HG03342 (cell line): ENCODE results near the gene MRPL27.
A peak's percentile ranks its signal among the peaks of the same experiment; 100 is the strongest.
"Not testable (repeated sequence)": the region's sequence is repeated elsewhere in the genome, so short reads cannot be mapped to it uniquely, and the experiment has no call there.

Source experiments
- ATAC-seq: cut with Tn5 transposase; IDR thresholded peaks from one replicate; pipeline ENCODE4 v1.9.1; 2021; ENCODE audit warnings: mild to moderate bottlenecking, moderate library complexity; ENCODE audit not compliant: unreplicated experiment

MRPL27 gene

GRCh38 chr17:50347117-50347893 is 25.7 kb downstream of the MRPL27 start:
- no peak for ATAC-seq

DNA sequence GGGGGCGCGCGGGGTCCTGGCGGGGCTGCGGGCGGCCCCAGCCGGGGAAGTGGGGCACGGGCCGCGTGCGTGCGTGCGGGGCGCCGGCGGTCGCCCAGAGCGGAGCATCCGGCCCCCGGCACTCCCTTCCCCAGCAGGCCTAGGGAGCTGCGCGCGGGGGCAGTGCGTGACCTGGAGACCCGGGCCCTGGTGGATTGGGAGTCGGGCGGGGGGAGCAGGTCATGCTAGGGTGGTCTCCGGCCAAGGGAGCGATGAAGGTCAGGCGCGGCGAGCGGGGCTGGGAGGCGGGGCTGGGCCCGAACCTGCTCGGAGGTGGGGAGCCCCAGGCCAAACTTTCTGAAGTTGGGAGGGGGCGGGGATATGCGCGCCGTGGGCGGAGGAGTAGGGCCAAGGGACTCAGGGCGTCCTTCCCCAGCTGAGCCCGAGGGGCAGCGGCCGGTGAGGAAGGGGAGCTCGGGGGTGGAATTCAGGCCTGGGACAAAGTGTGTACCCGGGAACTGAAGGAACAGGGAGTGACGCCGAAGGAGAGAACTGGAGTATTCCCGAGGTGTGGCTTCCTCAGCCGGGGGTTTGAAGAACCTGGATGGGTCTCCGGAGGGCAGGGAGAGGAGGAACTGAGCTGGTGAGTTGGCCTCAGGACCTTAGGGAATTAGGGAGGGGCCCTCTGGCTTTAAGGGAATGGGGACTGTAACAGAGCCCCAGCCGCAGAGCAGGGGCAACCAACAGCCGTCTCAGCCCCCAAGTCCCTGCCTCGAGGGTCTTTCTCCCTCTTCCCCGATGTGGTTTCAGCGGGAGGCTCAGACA is 26.5 kb downstream of the MRPL27 start:
- peak; percentile 51 for ATAC-seq

GRCh38 chr17:50345432-50346312 is 27.3 kb downstream of the MRPL27 start, which contains the start of gene XYLT2:
Gene XYLT2, plus strand, starts transcription at chr17:50346126. Its CDS starts 15 bp downstream, at chr17:50346141.
- ATAC-seq, result peak; percentile 71

DNA sequence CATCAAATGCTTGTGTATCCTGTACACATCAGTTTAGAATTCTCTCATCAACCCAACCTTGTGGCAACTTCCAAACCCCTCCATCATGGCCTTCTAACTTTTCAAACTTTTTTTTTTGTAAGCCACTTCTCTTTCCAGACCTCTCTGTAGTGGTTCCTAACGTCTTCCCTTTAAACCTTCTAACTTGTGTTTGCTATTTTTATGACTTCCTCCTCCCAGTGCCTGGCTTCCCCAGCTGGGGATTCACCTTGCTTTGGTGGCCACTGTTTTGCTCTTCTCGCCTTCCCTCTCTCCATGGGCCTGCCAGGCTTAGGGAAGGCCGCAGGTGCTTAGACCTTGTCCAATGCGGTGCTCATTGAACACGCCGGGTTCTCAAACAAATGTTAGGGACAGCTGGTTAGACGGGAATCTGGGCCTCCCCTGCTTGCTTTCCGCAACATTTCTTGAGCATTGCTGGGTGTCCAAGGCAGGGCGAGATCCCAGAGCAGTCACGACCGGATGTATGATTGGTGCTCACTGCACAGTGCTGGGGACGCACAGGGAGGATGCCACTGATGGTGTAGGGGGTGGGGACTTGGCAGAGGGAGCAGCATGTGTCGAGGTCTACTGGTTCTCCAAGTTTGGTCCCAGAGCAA is 28.1 kb downstream of the MRPL27 start:
- no peak for ATAC-seq

- ATAC-seq, result no peak
Measured at GRCh38 chr17:50339381-50339780, 33.6 kb downstream of the MRPL27 start.

DNA sequence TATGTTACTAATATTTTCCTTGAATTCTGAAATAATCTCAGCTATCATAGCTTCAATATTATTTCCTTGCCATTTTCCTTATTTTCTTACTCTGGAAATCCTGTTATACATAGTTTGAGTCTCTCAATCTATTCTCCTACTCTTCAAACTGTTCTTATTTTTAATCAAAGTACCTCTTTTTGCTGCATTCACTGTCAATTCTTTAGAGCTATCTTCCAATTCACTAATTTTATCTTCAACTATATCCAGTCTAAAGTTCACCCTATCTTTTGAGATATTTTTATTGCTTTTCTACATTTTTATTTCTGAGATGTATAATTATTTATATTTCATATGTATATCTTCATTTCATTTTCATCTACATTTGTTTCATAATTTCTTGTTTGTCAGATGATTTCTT is 34.3 kb downstream of the MRPL27 start:
- no peak for ATAC-seq

- no peak for ATAC-seq
Measured at GRCh38 chr17:50337956-50338355, 35.0 kb downstream of the MRPL27 start.

DNA sequence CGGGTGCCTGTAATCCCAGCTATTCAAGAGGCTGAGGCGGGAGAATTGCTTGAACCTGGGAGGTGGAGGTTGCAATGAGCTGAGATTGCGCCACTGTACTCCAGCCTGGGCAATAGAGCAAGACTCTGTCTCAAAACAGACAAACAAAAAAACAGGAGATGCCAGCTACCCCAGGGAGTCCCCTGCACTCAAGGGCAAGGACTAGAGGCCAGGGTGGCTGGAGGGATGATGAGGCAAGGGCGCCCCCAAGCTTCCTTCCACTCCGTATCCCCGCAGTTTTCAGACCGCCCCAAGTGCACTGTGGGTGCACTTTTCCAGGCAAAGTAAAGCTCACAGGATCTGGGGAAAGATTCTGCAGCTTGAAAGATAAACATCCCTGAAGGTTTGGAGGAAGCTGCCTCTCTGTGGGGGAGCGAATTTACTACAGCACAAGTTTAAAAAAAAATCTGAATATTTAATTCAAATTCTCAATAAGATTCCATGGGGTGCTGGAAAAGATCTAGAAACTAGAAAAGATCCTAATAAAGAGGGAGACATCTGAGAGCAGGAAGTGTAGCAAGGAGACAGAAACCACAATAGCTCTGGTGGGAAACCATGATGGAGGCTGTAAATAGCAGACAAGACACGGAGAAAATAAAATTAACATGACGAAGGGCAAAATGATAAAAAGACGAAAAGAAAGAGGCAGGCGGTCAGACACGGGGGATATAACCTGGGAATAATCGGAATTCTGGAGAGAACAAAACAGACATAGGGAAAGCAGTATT is 39.5 kb downstream of the MRPL27 start:
- not testable (repeated sequence) for ATAC-seq

- ATAC-seq, result no peak
Measured at GRCh38 chr17:50332196-50332595, 40.8 kb downstream of the MRPL27 start.

- ATAC-seq, result no peak
Measured at GRCh38 chr17:50331085-50331791, 41.7 kb downstream of the MRPL27 start.

GRCh38 chr17:50330151-50330775 is 42.7 kb downstream of the MRPL27 start:
- ATAC-seq, result no peak

DNA sequence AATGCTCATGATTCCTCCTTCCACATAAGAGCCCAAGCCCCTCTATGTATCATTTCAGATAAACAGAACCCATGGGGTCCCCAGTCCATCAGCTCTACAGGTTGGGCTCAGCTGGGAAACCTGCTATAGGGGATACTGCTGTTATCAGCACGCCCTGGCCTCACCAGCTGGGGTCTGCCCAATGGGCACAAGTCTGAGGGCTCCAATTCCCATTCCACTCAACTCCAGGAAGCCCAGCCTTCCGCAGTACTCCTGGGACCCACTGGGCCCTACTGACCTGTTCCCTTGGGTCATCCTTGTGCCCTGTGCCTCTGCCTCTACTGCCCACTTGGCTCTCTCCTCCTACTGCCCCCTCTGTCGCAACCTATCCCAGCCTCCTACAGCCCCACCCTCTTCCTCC is 43.3 kb downstream of the MRPL27 start:
- ATAC-seq, result no peak

- ATAC-seq, result no peak
Measured at GRCh38 chr17:50328363-50329325, 44.3 kb downstream of the MRPL27 start.

- no peak for ATAC-seq
Measured at GRCh38 chr17:50326831-50327364, 46.1 kb downstream of the MRPL27 start.

DNA sequence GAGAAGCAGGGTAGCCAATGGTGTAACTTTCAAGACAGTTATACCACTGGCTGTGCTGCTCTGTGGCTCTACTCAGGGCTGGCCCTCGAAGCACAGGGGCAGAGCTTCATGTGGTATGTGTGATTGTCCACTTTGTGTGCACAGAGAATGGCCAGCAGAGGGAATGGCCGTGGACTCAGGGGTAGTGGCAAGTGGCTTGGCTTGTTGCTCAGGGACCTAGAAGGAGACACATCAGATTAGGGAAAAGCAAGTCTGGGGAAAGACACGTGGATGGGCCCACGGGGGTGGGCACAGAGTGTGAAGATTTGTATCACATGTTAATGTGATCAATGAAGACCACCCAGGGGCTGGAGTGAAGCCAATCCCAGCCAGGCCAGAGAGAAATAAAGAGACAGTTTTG is 47.1 kb downstream of the MRPL27 start:
- no peak for ATAC-seq

- no peak for ATAC-seq
Measured at GRCh38 chr17:50323060-50323459, 49.9 kb downstream of the MRPL27 start.

DNA sequence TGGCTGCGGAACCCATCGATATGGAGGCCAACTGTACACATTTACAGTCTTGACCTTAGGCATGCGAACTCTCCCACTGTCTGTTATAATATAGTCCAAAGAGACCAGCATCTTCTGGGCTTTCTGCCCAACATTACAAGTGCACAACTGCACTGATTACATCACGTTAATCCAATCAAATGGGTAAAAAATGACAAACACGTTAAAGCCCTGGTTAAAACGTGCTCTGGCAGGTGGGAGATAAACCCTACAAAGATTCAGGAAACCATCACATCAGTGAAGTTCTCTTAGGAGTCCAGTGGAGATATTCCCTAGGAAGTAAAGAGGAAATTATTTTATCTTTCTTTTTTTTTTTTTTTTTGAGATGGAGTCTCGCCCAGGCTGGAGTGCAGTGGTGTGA is 50.7 kb downstream of the MRPL27 start:
- ATAC-seq, result no peak
